ENCODE measurements around the gene PSG4.
"Not testable (repeated sequence)": the region's sequence is repeated elsewhere in the genome, so short reads cannot be mapped to it uniquely, and the experiment has no call there.

Gene PSG4

GRCh38 chr19:43197666-43198397 lies 7.6 kb downstream of the PSG4 start:
- DNase-seq = not testable (repeated sequence)

DNA sequence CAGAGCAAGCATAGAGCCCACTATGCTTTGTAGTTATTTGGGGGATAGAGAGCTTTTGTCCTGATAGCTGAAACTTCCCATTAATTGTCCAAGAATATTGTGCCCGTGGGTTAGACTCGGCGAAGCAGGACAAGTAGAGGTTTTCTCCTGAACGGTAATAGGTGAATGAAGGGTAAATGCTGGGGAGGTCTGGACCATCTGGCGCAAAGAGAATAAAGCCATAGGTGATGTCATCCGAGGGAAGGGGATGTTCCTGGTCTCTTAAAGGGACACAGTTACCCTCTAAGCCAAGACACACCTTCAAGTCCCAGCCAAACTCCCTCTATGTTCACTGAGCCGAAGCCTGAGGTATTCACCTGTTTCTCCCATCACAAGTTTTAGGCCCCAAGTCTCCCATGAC lies 11.0 kb downstream of the PSG4 start:
- DNase-seq = not testable (repeated sequence)

DNA sequence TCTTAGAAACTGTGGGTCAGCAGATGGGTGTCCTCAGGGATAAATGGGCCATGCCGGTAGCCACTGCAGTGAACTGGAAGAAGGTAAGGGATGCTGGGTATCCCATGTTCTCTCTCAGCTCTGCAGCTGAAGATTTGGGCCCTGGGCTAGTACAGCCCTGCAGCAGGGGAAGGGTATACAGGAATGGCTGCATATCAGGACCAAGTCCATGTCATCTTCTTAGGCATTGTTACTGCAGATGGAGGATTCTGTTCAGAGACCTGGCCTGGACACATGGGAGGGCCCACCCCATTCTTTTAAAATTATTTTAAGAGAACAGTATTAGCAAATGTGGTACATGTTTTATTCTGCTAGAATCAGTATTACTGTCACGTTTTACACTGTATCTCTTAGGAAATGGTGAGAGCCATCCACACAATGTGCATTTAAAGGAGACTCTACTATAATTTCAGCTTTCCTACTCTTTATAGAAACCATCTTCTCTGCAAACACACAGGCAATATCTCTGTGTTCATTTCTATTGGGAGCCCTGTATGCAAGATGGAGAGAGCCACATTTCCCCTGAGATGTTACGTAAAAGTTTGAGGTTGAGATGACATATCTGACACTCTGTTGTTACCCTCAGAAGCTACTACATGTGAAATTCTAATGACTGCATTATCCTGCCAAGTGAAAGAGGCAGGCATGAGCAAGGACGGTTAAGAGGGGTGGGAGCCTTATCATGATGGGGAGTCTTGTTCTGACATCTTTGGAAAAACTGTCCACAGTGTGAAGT lies 12.9 kb downstream of the PSG4 start:
- not testable (repeated sequence) for DNase-seq

- not testable (repeated sequence) for DNase-seq
These were observed 17.3 kb downstream of the PSG4 start for GRCh38 chr19:43188092-43188491.

DNA sequence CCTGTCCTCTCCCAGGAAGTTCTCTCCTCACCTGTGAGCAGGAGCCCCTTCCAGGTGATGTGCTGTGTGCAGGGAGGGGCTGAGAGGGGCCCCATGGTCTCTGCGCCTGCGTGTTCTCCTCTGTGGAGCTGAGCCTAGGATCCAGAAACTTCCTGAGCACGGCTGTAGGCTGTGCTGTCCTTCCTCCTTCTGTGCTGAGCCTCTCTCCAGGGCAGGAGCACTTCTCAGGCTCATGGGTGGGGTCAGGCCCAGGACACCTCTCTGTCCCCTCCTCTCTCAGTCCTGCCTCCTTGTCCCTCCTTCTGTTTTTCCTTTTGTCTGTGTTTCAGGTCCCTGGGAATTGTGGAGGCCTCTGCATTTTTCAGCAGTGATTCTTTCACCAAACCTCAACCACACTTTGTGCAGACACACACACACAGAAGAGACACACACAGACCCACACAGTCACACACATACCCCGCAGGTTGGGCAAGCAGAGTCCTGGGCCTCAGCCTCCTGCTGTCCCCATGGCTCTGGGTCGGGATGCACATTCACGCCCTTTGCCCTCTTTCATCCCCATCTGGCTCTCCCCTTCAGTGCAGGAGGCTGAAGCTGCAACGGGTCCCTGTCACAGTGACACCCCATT lies 19.0 kb downstream of the PSG4 start, which contains the start of gene PSG5:
PSG5 (minus strand) TSS at position 226 of the 625 bp plus-strand sequence; CDS start at position 95, 131 bp downstream.
- not testable (repeated sequence) for DNase-seq

DNA sequence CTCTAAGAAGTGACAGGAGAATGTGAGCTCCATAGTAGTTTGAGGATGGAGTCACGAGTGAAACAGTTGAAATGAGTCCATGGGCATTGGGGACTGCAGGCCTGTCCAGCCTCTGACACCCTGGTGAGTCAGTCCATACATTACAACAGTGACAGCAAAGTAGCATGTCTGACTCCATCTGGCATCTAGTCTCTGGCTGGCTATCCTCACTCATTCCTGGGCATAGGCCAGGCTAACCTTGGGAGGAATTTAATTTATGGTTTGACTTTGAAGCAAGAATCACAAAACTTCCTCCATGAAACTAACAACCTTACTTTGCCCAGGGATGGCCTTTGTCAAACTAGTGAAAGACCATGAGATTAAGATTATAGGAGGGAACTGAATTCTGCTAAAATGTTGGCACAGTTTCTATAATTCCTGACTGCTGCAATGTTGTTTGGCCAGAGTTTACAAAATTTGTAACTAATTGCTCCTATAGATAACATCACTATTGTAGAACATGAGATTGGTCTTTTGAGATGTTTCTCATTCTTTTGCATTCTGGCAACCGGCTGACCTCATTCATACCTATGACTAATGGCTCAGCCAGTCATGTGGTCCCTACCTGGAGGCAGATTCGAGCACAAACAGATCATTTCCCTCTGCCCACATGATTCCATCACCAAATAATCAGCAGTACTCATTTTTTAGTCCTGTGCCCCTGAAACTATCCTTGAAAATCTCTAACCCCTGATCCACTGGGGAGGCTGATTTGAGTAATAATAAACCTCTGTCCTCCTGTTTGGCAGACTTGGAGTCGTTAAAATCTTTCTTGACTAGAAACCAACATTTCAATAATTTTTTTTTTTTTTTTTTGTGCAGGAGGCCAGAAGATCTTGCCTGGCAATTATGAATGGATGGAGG lies 23.3 kb downstream of the PSG4 start:
- not testable (repeated sequence) for DNase-seq

GRCh38 chr19:43179569-43180147 lies 25.8 kb downstream of the PSG4 start:
- not testable (repeated sequence) for DNase-seq

- DNase-seq = not testable (repeated sequence)
These were observed 26.9 kb downstream of the PSG4 start for GRCh38 chr19:43178577-43178976.

GRCh38 chr19:43165906-43166305 lies 39.5 kb downstream of the PSG4 start:
- DNase-seq = not testable (repeated sequence)

GRCh38 chr19:43163135-43163534 lies 42.3 kb downstream of the PSG4 start:
- DNase-seq = not testable (repeated sequence)

DNA sequence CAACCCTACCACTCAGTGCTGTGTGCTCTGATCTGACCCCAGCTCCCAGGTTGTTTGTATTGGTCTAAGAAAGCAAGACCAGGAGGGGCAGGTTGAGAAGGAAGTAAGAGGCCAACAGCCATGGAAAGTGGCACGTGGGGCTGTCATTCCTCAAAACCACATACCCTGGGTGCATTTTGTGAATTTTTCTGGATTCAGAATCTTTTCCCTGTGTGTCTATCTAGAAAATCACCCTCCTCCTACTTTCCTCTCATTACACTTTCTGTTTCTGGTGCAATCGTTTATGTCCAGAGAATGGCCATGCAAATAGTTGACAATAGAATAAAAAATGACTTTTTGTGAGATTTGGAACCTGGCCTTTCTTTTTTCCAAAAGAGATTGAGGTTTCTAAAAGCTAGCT lies 43.2 kb downstream of the PSG4 start:
- DNase-seq = not testable (repeated sequence)

- DNase-seq = no peak
These were observed 53.2 kb downstream of the PSG4 start for GRCh38 chr19:43152214-43152613.

DNA sequence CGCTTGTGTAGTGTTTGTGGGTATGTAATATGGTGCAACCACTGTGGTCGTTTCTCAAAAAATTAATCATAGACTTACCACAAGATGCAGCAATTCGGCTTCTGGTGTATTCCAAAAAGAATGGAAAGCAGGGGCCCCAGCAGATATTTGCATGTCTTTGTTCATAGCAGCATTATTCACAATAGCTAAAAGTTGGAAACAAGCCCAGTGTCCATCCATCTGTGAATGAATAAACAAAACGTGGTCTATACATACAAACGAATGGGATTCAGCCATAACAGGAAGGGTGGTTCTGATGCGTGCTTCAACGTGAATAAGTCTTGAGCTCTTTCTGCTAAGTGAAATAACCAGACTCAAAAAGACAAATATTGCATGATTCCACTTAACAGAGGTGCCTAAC lies 55.6 kb downstream of the PSG4 start:
- not testable (repeated sequence) for DNase-seq

- DNase-seq = no peak
These were observed 57.2 kb downstream of the PSG4 start for GRCh38 chr19:43148233-43148632.
